RCC 7860 (cell line): ENCODE data around the gene PCDHGA8.
"Not testable (repeated sequence)": the region's sequence is repeated elsewhere in the genome, so short reads cannot be mapped to it uniquely, and the experiment has no call there.

Source experiments
- DNase-seq: peaks from one replicate; pipeline ENCODE4 v3.0.0-alpha.2; 2015; ENCODE audit warnings: low spot score
- FAIRE-seq: peaks from 2 replicates; lab custom pipeline; 2012; peaks lifted over from hg19 to GRCh38; lab: Jason Lieb, UNC

The PCDHGA8 gene

GRCh38 chr5:141430332-141431113 lies 38.1 kb downstream of the PCDHGA8 start, which contains the start of gene PCDHGA12:
Gene PCDHGA12 (plus strand): TSS chr5:141430507. CDS start chr5:141430760, 253 bp downstream.
- DNase-seq (peak; percentile 35), FAIRE-seq (no peak)

- DNase-seq = no peak
- no peak for FAIRE-seq
Measured at GRCh38 chr5:141431286-141431685, 38.9 kb downstream of the PCDHGA8 start.

DNA sequence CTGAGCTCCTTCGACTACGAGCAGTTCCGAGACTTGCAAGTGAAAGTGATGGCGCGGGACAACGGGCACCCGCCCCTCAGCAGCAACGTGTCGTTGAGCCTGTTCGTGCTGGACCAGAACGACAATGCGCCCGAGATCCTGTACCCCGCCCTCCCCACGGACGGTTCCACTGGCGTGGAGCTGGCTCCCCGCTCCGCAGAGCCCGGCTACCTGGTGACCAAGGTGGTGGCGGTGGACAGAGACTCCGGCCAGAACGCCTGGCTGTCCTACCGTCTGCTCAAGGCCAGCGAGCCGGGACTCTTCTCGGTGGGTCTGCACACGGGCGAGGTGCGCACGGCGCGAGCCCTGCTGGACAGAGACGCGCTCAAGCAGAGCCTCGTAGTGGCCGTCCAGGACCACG lies 39.9 kb downstream of the PCDHGA8 start:
- FAIRE-seq, DNase-seq: not testable (repeated sequence)

GRCh38 chr5:141432726-141433125 lies 40.3 kb downstream of the PCDHGA8 start:
- DNase-seq, FAIRE-seq: not testable (repeated sequence)

DNA sequence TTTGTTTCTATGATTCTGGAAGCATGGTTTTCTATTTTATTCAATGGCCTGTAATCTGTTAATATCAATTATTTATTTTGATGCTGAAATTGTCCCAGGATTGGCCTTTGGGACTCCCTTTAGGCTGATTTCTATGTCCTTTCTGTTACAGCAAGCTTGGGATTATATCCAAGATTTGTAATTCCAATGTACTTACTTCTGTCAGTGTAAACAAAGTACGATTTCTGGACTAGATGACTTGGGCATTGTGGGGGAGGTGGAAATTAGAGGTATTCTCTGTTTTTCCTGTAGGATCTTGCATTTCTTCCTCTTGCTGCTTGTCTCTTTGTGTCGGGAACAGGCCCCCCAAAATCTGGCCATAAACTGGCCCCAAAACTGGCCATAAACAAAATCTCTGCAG lies 41.6 kb downstream of the PCDHGA8 start:
- DNase-seq = no peak
- no peak for FAIRE-seq

DNA sequence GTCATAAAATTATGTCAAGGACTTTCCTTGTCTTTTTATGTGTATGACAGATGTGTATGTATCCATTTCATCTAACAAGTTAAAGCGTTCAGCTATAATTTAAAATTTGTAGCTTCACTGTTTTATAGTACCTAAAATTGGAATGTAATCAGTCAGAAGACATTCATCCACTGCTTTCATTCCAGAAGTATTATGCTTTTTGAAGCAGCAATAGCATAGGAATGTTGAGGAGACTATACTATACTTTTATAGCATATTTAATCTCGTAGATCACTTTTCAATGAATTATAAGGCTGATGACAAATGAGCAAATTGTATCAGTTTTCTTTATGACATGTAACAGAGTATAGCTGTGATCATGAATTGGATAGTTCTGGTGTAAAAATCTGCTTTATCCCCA lies 44.8 kb downstream of the PCDHGA8 start:
- no peak for DNase-seq
- no peak for FAIRE-seq

DNA sequence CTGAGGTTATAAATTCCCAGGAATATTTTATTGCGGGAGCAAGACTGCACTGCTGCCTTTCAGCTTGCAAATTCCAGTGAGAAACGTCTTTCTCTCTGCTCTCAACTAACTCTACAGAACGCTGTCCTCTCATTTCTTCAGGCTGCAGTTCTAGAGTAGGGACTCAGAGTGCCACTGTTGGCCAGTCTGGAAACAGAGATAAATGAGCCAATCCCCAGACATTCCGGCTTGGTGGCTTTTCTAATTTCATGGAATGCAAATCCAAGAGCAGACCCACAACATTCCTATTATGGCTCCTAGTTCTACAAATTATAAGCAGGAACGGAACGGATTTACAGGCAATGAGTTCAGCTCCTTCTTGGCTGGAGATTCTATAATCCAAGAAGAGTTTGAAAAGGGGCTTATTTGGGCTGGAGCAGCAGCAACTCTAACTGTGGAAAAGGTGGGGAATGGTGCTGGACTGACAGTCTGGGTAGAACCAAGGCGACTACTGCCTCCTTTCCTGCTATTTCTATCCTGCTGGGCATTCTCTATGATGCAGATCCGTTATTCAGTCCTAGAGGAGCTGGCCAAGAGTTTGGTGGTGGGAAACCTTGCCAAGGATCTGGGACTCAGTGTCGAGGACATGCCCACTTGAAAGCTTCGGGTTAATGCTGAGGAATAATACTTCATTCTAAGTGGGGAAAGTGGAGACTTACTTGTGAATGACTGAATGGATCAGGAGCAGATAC lies 47.1 kb downstream of the PCDHGA8 start:
- FAIRE-seq (no peak), DNase-seq (no peak)

DNA sequence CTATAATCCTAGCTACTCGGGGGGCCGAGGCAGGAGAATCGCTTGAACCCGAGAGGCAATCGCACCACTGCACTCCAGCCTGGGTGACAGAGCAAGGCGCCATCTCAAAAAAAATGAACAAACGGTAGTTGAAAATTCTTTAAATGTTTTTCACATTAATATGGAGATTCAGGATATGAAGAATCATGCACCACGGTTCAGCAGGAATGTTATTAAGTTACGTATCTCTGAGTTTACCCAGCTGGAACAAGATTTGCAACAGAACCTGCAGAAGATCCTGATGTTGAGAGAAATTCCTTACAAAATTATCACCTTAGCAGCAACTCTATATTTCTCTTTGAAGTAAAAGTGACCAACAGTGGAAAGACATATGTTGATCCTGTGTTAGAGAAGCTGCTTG lies 47.9 kb downstream of the PCDHGA8 start:
- no peak for DNase-seq
- no peak for FAIRE-seq

DNA sequence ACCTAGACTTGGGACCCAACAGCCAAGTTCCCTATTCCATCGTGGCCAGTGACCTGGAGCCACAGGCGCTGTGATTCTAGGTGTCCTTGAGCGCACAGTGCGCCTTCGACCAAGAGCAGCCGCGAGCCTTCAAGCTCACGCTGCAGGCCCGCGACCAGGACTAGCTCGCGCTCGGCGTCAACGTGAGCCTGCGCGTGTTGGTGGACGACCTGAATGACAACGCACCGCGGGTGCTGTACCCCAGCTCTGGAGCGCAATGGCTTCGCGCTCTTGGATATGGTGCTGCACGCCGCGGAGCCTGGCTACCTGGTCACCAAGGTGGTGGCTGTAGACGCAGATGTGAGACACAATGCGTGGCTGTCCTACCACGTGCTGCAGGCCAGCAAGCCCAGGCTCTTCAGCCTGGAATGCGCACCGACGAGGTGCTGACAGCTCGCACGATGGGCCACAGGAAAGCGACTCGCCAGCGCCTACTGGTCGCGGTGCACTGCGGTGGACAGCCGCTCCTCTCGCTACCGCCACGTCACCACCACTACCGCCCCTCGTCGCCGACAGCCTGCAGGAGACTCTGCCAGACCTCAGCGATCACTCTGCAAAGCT lies 49.2 kb downstream of the PCDHGA8 start:
- DNase-seq (no peak), FAIRE-seq (no peak)
